ENCODE measurements around the gene DTX2.
"Not testable (repeated sequence)": the region's sequence is repeated elsewhere in the genome, so short reads cannot be mapped to it uniquely, and the experiment has no call there.

The DTX2 gene

DNA sequence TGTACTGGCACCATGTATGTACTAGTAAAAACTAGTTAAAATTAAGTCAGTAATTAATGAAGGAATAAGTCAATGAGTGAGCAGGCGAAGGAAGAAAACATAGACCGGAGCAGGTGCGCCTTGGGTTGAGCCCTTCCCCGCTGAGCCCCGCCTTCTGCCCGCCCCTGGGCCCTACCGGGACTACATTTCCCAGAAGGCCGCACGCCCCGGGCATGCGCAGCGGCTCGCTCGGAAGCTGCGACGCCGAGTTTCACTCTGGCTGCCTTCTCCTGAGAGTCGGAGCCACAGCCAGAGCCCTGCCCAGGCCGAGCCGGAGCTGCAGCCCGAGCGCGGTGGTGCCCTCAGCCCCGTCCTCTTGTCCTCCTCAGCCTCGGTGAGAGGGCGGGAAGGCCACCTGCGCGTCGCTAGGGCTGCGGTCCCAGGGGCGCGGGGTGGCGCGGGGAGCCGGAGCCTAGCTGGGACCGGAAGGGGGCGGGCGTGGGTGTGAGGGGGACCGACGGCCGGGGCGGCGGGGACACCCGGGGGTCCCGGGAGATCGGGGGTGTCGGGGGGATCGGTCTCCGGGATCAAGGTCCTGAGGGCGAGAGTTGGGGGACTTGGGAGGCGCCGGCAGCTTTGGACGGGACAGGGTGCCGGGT lies at the start of gene DTX2:
Gene DTX2 (plus strand): TSS at position 246 of the 638 bp plus-strand sequence. CDS start 18,801 bp downstream, outside the sequence.
- peak within 1 kb of the TSS; percentile 56 for H3K4me3 Mint-ChIP-seq
- not testable (repeated sequence) for H3K4me1 Mint-ChIP-seq; H3K27me3 Mint-ChIP-seq; H3K36me3 Mint-ChIP-seq (ENCODE audit: low read depth); H3K27ac Mint-ChIP-seq; H3K9me3 Mint-ChIP-seq
- DNase-seq (peak; percentile 43), ATAC-seq (peak; percentile 99)

DNA sequence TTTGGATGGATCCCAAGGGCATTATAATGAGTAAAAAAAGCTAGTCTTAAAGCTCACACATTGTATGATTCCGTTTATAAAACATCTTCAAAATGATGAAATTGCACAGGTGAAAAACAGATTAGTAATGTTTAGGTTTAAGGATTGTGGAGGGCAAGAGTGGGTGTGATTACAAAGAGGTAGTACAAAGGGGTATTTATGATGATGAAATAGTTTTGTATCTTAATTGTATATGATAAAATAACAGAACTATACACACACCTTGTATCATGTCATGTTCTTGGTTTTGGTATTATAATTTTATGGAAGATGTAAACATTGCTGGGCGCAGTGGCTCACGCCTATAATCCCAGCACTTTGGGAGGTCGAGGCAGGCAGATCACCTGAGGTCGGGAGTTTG lies 49.3 kb upstream of the DTX2 start:
- H3K4me1 Mint-ChIP-seq, result no peaks in the 10 kb centered on the region
- no peaks in the 10 kb centered on the region for H3K36me3 Mint-ChIP-seq (ENCODE audit: low read depth)
- no peak overlapping the region for H3K27ac Mint-ChIP-seq
- DNase-seq (no peak), ATAC-seq (no peak)
- no peak overlapping the region for H3K4me3 Mint-ChIP-seq
- H3K9me3 Mint-ChIP-seq, result no peaks in the 10 kb centered on the region
- peaks cover 2% of the 10 kb centered on the region for H3K27me3 Mint-ChIP-seq

DNA sequence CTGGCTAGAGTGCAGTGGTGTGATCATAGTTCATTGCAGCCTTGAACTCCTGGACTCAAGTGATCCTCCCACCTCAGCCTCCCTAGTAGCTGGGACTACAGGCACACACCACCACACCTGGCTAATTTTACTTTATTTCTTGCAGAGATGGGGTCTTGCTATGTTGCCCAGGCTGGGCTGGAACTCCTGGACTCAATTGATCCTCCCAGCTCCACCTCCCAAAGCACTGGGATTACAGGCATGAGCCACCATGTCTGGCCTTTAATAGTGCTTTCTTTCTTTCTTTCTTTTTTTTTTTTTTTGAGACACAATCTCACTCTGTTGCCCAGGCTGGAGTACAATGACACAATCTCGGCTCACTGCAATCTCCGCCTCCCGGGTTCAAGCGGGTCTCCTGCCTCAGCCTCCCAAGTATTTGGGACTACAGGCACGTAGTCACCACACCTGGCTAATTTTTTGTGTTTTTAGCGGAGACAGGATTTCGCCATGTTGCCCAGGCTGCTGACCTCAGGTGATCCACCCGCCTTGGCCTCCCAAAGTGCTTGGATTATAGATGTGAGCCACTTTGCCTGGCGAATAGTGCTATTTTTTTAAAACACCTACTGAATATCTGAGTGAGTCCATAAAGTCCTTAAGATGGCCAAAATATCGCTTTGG lies 43.7 kb upstream of the DTX2 start:
- DNase-seq; H3K4me1 Mint-ChIP-seq; H3K4me3 Mint-ChIP-seq; H3K27ac Mint-ChIP-seq; H3K36me3 Mint-ChIP-seq (ENCODE audit: low read depth); H3K27me3 Mint-ChIP-seq; H3K9me3 Mint-ChIP-seq; ATAC-seq: not testable (repeated sequence)

DNA sequence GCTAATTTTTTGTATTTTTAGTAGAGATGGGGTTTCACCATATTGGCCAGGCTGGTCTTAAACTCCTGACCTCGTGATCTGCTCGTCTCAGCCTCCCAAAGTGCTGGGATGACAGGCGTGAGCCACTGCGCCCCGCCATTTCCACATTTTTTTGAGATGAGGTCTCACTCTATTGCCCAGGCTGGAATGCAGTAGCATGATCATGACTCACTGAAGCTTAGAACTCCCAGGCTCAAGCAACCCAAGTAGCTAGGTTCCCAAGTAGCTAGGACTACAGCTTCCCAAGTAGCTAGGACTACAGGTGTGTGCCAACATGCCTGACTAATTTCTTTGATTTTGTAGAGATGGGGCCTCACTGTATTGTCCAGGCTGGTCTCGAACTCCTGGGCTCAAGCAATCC lies 40.4 kb upstream of the DTX2 start:
- H3K27ac Mint-ChIP-seq; H3K9me3 Mint-ChIP-seq; H3K4me3 Mint-ChIP-seq; ATAC-seq; H3K36me3 Mint-ChIP-seq (ENCODE audit: low read depth); H3K27me3 Mint-ChIP-seq; DNase-seq; H3K4me1 Mint-ChIP-seq: not testable (repeated sequence)

GRCh38 chr7:76423666-76424412 lies 37.7 kb upstream of the DTX2 start:
- Mint-ChIP-seq H3K9me3 (no peaks in the 10 kb centered on the region), H3K36me3 (ENCODE audit: low read depth) (no peaks in the 10 kb centered on the region), H3K4me1 (peaks cover 2% of the 10 kb centered on the region), H3K4me3 (no peak overlapping the region), H3K27ac (no peak overlapping the region), H3K27me3 (peaks cover 4% of the 10 kb centered on the region)
- DNase-seq (no peak), ATAC-seq (no peak)

GRCh38 chr7:76424413-76425111 lies 36.9 kb upstream of the DTX2 start, which contains the start of gene ZP3:
TSS of gene ZP3 (plus strand) at chr7:76424950. CDS start at chr7:76424965, 15 bp downstream.
- Mint-ChIP-seq H3K9me3 (no peaks in the 10 kb centered on the region), H3K27me3 (peaks cover 4% of the 10 kb centered on the region), H3K4me1 (peaks cover 2% of the 10 kb centered on the region), H3K27ac (no peak within 1 kb of the TSS), H3K4me3 (no peak within 1 kb of the TSS), H3K36me3 (ENCODE audit: low read depth) (no peaks in the 10 kb centered on the region)
- ATAC-seq (no peak), DNase-seq (no peak)

DNA sequence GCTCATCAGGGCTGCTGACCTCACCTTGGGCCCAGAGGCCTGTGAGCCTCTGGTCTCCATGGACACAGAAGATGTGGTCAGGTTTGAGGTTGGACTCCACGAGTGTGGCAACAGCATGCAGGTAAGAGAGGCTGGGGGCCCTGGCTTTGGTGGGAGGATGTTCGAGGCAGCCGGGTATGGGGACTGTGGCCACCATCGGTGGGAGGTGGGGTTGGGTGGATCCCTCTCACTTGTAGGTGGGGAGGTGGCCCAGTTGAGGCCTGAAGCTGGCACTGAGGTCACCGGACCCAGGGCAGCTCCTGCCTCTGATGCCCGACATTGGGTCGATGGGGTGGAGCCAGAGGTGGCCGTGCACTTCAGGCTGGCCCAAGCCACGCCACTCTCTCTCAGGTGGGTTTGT lies 36.4 kb upstream of the DTX2 start:
- Mint-ChIP-seq H3K36me3 (ENCODE audit: low read depth) (no peaks in the 10 kb centered on the region), H3K27me3 (peaks cover 2% of the 10 kb centered on the region), H3K4me3 (no peak overlapping the region), H3K27ac (no peak overlapping the region), H3K4me1 (peaks cover 2% of the 10 kb centered on the region), H3K9me3 (no peaks in the 10 kb centered on the region)
- no peak for ATAC-seq
- DNase-seq, result no peak

- not testable (repeated sequence) for H3K27ac Mint-ChIP-seq; H3K9me3 Mint-ChIP-seq; DNase-seq; H3K36me3 Mint-ChIP-seq (ENCODE audit: low read depth); H3K27me3 Mint-ChIP-seq; H3K4me3 Mint-ChIP-seq; ATAC-seq; H3K4me1 Mint-ChIP-seq
Measured at GRCh38 chr7:76425558-76425957, 36.0 kb upstream of the DTX2 start.

DNA sequence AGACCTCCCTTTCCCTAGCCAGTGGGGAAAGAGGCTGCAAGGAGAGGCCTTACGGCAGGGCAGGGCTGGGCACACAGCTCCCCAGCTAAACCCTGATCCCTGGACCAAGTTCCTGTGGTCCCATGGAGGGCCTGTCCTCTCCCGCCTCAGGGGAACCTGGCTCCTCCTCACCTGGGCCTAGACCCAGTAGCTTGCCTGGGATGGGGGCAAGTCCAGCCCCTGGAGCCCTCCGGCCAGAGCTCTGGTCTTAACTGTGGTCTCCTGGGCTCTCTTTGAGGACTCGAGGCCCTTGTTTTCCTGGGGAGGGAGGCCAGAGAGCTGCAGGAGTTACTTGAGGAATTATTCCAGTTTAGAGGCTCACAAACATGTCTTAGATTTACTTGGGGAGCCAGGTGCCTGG lies 35.3 kb upstream of the DTX2 start:
- Mint-ChIP-seq H3K4me3 (no peak overlapping the region), H3K27me3 (no peaks in the 10 kb centered on the region), H3K36me3 (ENCODE audit: low read depth) (no peaks in the 10 kb centered on the region), H3K4me1 (peaks cover 2% of the 10 kb centered on the region), H3K9me3 (no peaks in the 10 kb centered on the region), H3K27ac (no peak overlapping the region)
- DNase-seq (no peak), ATAC-seq (no peak)

GRCh38 chr7:76427635-76428034 lies 33.9 kb upstream of the DTX2 start:
- no peaks in the 10 kb centered on the region for H3K36me3 Mint-ChIP-seq (ENCODE audit: low read depth)
- H3K27ac Mint-ChIP-seq, result no peak overlapping the region
- DNase-seq (no peak), ATAC-seq (no peak)
- H3K4me3 Mint-ChIP-seq, result no peak overlapping the region
- H3K9me3 Mint-ChIP-seq, result no peaks in the 10 kb centered on the region
- H3K4me1 Mint-ChIP-seq, result peaks cover 2% of the 10 kb centered on the region
- H3K27me3 Mint-ChIP-seq, result no peaks in the 10 kb centered on the region

GRCh38 chr7:76428149-76428823 lies 33.2 kb upstream of the DTX2 start:
- Mint-ChIP-seq H3K36me3 (ENCODE audit: low read depth) (no peaks in the 10 kb centered on the region), H3K27me3 (no peaks in the 10 kb centered on the region), H3K9me3 (no peaks in the 10 kb centered on the region), H3K4me3 (no peak overlapping the region), H3K27ac (no peak overlapping the region), H3K4me1 (peaks cover 2% of the 10 kb centered on the region)
- ATAC-seq (no peak), DNase-seq (no peak)

- DNase-seq, result no peak
- Mint-ChIP-seq H3K4me1 (peaks cover 2% of the 10 kb centered on the region), H3K27me3 (no peaks in the 10 kb centered on the region), H3K9me3 (no peaks in the 10 kb centered on the region), H3K27ac (no peak overlapping the region), H3K4me3 (no peak overlapping the region), H3K36me3 (ENCODE audit: low read depth) (no peaks in the 10 kb centered on the region)
- ATAC-seq, result no peak
Measured at GRCh38 chr7:76428868-76429805, 32.4 kb upstream of the DTX2 start.

- no peak for DNase-seq
- no peaks in the 10 kb centered on the region for H3K9me3 Mint-ChIP-seq
- no peaks in the 10 kb centered on the region for H3K27me3 Mint-ChIP-seq
Measured at GRCh38 chr7:76430211-76430610, 31.3 kb upstream of the DTX2 start.

More at GRCh38 chr7:76430211-76430610, 31.3 kb upstream of the DTX2 start:
- H3K4me3 Mint-ChIP-seq, result no peak overlapping the region
- ATAC-seq, result no peak
- no peaks in the 10 kb centered on the region for H3K4me1 Mint-ChIP-seq
- H3K27ac Mint-ChIP-seq, result no peak overlapping the region
- H3K36me3 Mint-ChIP-seq (ENCODE audit: low read depth), result no peaks in the 10 kb centered on the region
